ENCODE results near the gene FAM151B. TPM values are rescaled to one million over a fixed set of nuclear protein-coding genes. Genes with fewer than 3 reads are reported as not detected.

Gene FAM151B
- total and polyA plus RNA-seq, 2 of the 13 experiments (the other 11 are each of a cell fraction or from before 2014, with no cell fraction given) = 0.61 to 1.0 TPM

GRCh38 chr5:80569961-80570786, 82.3 kb downstream of the FAM151B start, which contains the start of gene ANKRD34B (continued):
- TF ChIP-seq ZNF280B (CRISPR knock-in tag; IDR thresholded peaks at IDR 0.05; ENCODE audit: borderline replicate concordance) (peak; percentile 52), MTA1 (CRISPR knock-in tag; IDR thresholded peaks at IDR 0.05; ENCODE audit: borderline replicate concordance) (0 out of 2 replicates have a peak, but pooled peaks have one; percentile 35), ZNF572 (CRISPR knock-in tag; IDR thresholded peaks at IDR 0.05) (no peak), SOX5 (CRISPR knock-in tag; IDR thresholded peaks at IDR 0.05; ENCODE audit: borderline replicate concordance) (no peak), IKZF4 (CRISPR knock-in tag; IDR thresholded peaks at IDR 0.05; ENCODE audit: borderline replicate concordance, low read depth, not compliant biosample characterization) (peak; percentile 83), SRSF1 (optimal IDR thresholded peaks at IDR 0.05; ENCODE audit: low read depth, low read length) (no peak), ZNF879 (CRISPR knock-in tag; IDR thresholded peaks at IDR 0.05) (no peak), NR2F1 (CRISPR knock-in tag; IDR thresholded peaks at IDR 0.05) (no peak), ZNF337 (CRISPR knock-in tag; IDR thresholded peaks at IDR 0.05; ENCODE audit: borderline replicate concordance, low read depth) (no peak), ZBTB10 (CRISPR knock-in tag; IDR thresholded peaks at IDR 0.05; ENCODE audit: borderline replicate concordance) (no peak), CHD2 (IDR thresholded peaks at IDR 0.05; ENCODE audit: low read depth, low read length) (no peak), ZNF547 (CRISPR knock-in tag; IDR thresholded peaks at IDR 0.05) (no peak), ZNF264 (CRISPR knock-in tag; IDR thresholded peaks at IDR 0.05) (no peak), RAD51 (IDR thresholded peaks at IDR 0.05; ENCODE audit: borderline replicate concordance) (no peak), DMTF1 (CRISPR knock-in tag; IDR thresholded peaks at IDR 0.05) (no peak), MXD1 (CRISPR knock-in tag; IDR thresholded peaks at IDR 0.05) (0 out of 2 replicates have a peak, but pooled peaks have one; percentile 22), ZNF101 (CRISPR knock-in tag; IDR thresholded peaks at IDR 0.05; ENCODE audit: borderline replicate concordance, low read depth) (no peak), ZNF850 (CRISPR knock-in tag; conservative IDR thresholded peaks at IDR 0.05) (no peak), ZNF276 (CRISPR knock-in tag; IDR thresholded peaks at IDR 0.05; ENCODE audit: low read depth) (no peak), ZNF263 (CRISPR knock-in tag; IDR thresholded peaks at IDR 0.05) (peak; percentile 76)

All from HepG2 (cell line).